NB4 (cell line): ENCODE results near the gene TRMT6.

Experiments used
- DNase-seq: peaks from one replicate; pipeline ENCODE4 v3.0.0; 2010; ENCODE audit warnings: low read depth
- H3K4me3 ChIP-seq: one replicate; pipeline ENCODE4 v1.5.1; 2011; ENCODE audit warnings: mild to moderate bottlenecking, low read depth, low read length, moderate library complexity
- MYC ChIP-seq: IDR thresholded peaks from 2 replicates; pipeline ENCODE4 v1.6.1; 2011; ENCODE audit warnings: low read depth, low read length
- POLR2A ChIP-seq: IDR thresholded peaks from 2 replicates; pipeline ENCODE4 v1.6.1; 2011; ENCODE audit warnings: mild to moderate bottlenecking; ENCODE audit not compliant: insufficient read length; ENCODE audit errors: extremely low read depth
- TF ChIP-seq, protein P1 (sequence below): IDR thresholded peaks from 2 replicates; pipeline ENCODE4 v1.6.1; 2011; ENCODE audit warnings: low read depth, low read length
- TF ChIP-seq, protein P2 (sequence below): IDR thresholded peaks from one replicate; pipeline ENCODE4 v1.5.1; 2012; ENCODE audit warnings: low read depth, low read length

The TRMT6 gene

GRCh38 chr20:5945963-5946362 is 4.4 kb downstream of the TRMT6 start:
- peak; percentile 71 for DNase-seq
- TF ChIP-seq, protein P1, sequence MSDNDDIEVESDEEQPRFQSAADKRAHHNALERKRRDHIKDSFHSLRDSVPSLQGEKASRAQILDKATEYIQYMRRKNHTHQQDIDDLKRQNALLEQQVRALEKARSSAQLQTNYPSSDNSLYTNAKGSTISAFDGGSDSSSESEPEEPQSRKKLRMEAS, result no peak
- TF ChIP-seq MYC (no peak), POLR2A (no peak)
- TF ChIP-seq, protein P2, sequence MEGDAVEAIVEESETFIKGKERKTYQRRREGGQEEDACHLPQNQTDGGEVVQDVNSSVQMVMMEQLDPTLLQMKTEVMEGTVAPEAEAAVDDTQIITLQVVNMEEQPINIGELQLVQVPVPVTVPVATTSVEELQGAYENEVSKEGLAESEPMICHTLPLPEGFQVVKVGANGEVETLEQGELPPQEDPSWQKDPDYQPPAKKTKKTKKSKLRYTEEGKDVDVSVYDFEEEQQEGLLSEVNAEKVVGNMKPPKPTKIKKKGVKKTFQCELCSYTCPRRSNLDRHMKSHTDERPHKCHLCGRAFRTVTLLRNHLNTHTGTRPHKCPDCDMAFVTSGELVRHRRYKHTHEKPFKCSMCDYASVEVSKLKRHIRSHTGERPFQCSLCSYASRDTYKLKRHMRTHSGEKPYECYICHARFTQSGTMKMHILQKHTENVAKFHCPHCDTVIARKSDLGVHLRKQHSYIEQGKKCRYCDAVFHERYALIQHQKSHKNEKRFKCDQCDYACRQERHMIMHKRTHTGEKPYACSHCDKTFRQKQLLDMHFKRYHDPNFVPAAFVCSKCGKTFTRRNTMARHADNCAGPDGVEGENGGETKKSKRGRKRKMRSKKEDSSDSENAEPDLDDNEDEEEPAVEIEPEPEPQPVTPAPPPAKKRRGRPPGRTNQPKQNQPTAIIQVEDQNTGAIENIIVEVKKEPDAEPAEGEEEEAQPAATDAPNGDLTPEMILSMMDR, result no peak
- H3K4me3 ChIP-seq, result no peak overlapping the region

DNA sequence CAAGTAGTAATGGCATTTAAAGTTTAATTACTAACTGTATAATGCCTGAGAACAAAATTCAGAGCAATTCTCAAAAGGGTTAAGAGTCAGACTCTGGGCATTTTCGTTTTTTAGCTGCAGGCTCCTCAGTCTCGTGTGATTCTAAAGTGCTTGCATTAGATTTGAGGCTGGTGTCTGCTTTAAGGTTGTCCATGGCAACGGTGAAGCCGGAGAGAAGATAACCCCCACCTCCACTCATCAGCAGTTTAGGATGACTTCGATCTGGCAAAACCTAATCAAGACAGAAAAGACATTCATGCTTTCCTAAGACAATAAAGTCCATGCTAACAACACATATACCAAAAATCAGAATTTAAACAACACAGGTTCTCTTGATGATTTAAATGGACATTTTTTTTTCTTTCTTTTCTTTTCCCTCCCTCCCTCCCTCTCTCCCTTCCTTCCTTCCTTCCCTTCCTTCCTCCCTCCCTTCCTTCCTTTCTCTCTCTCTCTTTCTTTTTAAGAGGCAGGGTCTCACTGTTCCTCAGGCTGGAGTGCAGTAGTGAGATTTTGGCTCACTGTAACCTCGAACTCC is 11.8 kb downstream of the TRMT6 start:
- DNase-seq, result no peak
- H3K4me3 ChIP-seq, result no peak overlapping the region
- TF ChIP-seq, protein P1, result no peak
- TF ChIP-seq, protein P2, result no peak
- TF ChIP-seq MYC, result no peak
- no peak for TF ChIP-seq POLR2A

GRCh38 chr20:5936238-5936637 is 14.1 kb downstream of the TRMT6 start:
- no peak for TF ChIP-seq POLR2A
- TF ChIP-seq, protein P2, result no peak
- TF ChIP-seq MYC, result no peak
- TF ChIP-seq, protein P1, result no peak
- DNase-seq, result no peak
- H3K4me3 ChIP-seq, result no peak overlapping the region

- no peak for DNase-seq
- H3K4me3 ChIP-seq, result no peak overlapping the region
- TF ChIP-seq, protein P1, result no peak
- TF ChIP-seq, protein P2, result no peak
- no peak for TF ChIP-seq MYC
These were observed 14.9 kb downstream of the TRMT6 start for GRCh38 chr20:5935384-5935783.

DNA sequence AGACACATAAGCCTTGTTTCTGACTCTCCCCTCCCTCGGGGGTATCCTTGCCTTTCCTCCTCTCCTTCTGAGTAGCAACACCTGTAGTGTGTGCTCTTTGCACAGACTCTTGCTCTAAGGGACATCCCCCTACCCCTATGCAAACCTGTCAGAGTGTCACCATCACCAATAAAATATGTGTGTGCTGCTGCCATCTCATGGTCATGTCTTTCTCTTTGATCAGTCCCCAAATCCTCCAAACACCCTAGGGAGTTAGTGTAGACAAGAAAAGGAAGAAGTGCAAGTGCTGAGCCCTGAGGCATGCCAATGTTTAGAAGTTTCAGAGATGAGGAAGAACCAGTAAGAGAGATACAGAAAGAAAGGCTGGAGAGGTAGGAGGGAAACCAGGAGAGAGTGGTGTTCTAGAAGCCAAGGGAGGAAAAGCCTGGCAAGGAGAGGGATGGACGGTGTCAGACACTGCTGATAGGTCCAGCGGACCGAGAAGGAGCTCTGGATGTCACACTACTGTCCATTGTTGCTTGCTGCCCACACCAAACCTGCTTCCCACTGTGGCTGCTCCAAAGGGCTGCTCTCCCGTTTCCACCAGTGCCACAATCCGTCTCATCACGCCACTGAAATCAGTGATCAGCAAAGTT is 16.4 kb downstream of the TRMT6 start:
- H3K4me3 ChIP-seq, result no peak overlapping the region
- no peak for TF ChIP-seq POLR2A
- TF ChIP-seq, protein P2, result peak; percentile 51
- TF ChIP-seq, protein P1, result 0 out of 2 replicates have a peak, but pooled peaks have one; percentile 13
- peak; percentile 28; the same call in 1 of the 2 replicates for TF ChIP-seq MYC
- DNase-seq, result peak; percentile 89
